ENCODE results near the gene ZNF32.
"Not testable (repeated sequence)": the region's sequence is repeated elsewhere in the genome, so short reads cannot be mapped to it uniquely, and the experiment has no call there.

DNA sequence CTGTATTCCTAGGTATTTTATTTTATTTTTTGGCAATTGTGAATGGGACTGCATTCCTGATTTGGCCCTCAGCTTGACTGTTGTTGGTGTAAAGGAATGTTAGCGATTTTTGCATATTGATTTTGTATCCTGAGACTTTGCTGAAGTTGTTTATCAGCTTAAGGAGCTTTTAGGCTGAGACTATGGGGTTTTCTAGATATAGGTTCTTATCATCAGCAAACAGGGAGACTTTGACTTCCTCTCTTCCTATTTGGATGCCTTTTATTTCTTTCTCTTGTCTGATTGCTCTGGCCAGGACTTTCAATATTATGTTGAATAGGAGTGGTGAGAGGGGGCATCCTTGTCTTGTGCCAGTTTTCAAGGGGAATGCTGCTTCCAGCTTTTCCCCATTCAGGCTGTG, 12.9 kb downstream of the ZNF32 start:
- TF ChIP-seq CTCF (IDR thresholded peaks at IDR 0.05); EZH2 (IDR thresholded peaks at IDR 0.05; ENCODE audit: borderline replicate concordance, insufficient read depth, low read depth, low read length, poor library complexity, severe bottlenecking): not testable (repeated sequence)

Measured in B cell (primary cell).